Kidney (tissue), 14 donors: ENCODE results near the gene LIMS2. TPM values are rescaled to one million over a fixed set of nuclear protein-coding genes. Genes with fewer than 3 reads are reported as not detected.

Experiments used
- DNase-seq, 5 donors: peaks; one replicate each; pipeline ENCODE4 v3.0.0-alpha.2; 2013 to 2020
- FAIRE-seq: peaks from 2 replicates; lab custom pipeline; 2012; peaks lifted over from hg19 to GRCh38; lab: Jason Lieb, UNC
- H3K27ac ChIP-seq, 2 donors: one replicate each; pipeline ENCODE4 v1.7.0; 2013; ENCODE audit warnings: low read depth in 2 of 2, low read length in 2 of 2, inconsistent platforms in 1 of 2
- H3K27me3 ChIP-seq: one replicate; pipeline ENCODE4 v1.7.1; 2013; ENCODE audit warnings: low read length, inconsistent platforms; ENCODE audit not compliant: control insufficient read depth, insufficient read depth
- H3K36me3 ChIP-seq, 3 donors: one replicate each; pipeline versions ENCODE4 v1.7.0 to v1.7.1; 2013; ENCODE audit warnings: low read length in 3 of 3, control low read depth in 1 of 3, inconsistent platforms in 1 of 3; ENCODE audit not compliant: insufficient read depth in 3 of 3, control insufficient read depth in 2 of 3
- H3K4me1 ChIP-seq, 3 donors: one replicate each; pipeline versions ENCODE4 v1.7.0 to v1.7.1; 2013; ENCODE audit warnings: low read length in 3 of 3, inconsistent platforms in 1 of 3, low read depth in 1 of 3; ENCODE audit not compliant: control insufficient read depth in 2 of 3, insufficient read depth in 2 of 3
- H3K4me3 ChIP-seq, 3 donors: one replicate each; pipeline versions ENCODE4 v1.7.0 to v1.8.1; 2013; ENCODE audit warnings: low read length in 3 of 3, control low read depth in 1 of 3, inconsistent platforms in 1 of 3
- H3K9ac ChIP-seq, 3 donors: one replicate each; pipeline versions ENCODE4 v1.7.0 to v1.7.1; 2013; ENCODE audit warnings: low read length in 3 of 3, control low read depth in 1 of 3, inconsistent platforms in 1 of 3
- H3K9me3 ChIP-seq, 3 donors: one replicate each; pipeline versions ENCODE4 v1.7.0 to v1.7.1; 2013; ENCODE audit warnings: low read length in 3 of 3, control low read depth in 1 of 3, inconsistent platforms in 1 of 3; ENCODE audit not compliant: control insufficient read depth in 2 of 3, insufficient read depth in 1 of 3
- CTCF ChIP-seq: IDR thresholded peaks from 3 replicates; pipeline ENCODE4 v1.5.1; 2012; ENCODE audit warnings: mild to moderate bottlenecking, moderate library complexity, borderline replicate concordance; ENCODE audit not compliant: insufficient read depth; ENCODE audit errors: extremely low read depth
- intact Hi-C: fragments of 100-400 bp; cut with DNase I; formaldehyde crosslinking; loops from one replicate; pipeline ENCODE4 v1.11.1; 2022
- polyA plus RNA-seq: library from polyadenylated mRNA; stranded (reverse); fragments of 350-450 nt; fragmentation: Illumina TruSeq; extraction: RNeasy Lipid Tissue Mini Kit (QIAGEN cat#74804); gene quantifications from one replicate; pipeline ENCODE4 v1.2.3, GENCODE V29; 2014; ENCODE audit warnings: low read depth, low replicate concordance; ENCODE audit not compliant: insufficient read depth
- total RNA-seq: library from RNA; stranded (reverse); fragmentation: NEBNext Ultra II Directional; extraction: Animal tissue kit (Norgen Biotek cat#: 25700); gene quantifications from one replicate; pipeline ENCODE4 v1.2.1, GENCODE V29; 2021
- donor health status: control.
- donor health status: control.
- donor health status: control.
- donor health status: control.
- donor health status: control.
- donor health status: DM: yes; HTN: yes; CAD: no.
- donor health status: Normal renal cell carcinoma (clear cell type).

LIMS2 gene
- total and polyA plus RNA-seq, 2 donors from 2014 or later = 101 to 107 TPM

- H3K4me1 ChIP-seq = no peaks in the 10 kb centered on the region
- no peak overlapping the region for H3K27ac ChIP-seq
- no peak for TF ChIP-seq CTCF
- H3K9me3 ChIP-seq = no peaks in the 10 kb centered on the region
- intact Hi-C loops = no loop called here
- peaks cover 0 to 20% (median 7%) of the 10 kb centered on the region in 3 donors for H3K36me3 ChIP-seq
- H3K4me3 ChIP-seq = no peak overlapping the region
- FAIRE-seq (no peak), DNase-seq (no peak)
- H3K9ac ChIP-seq = no peak overlapping the region
- H3K27me3 ChIP-seq = no peaks in the 10 kb centered on the region
Measured at GRCh38 chr2:127715778-127716449, 40.6 kb upstream of the LIMS2 start.

GRCh38 chr2:127713562-127713961 lies 38.2 kb upstream of the LIMS2 start:
- FAIRE-seq (no peak), DNase-seq (no peak)
- intact Hi-C loops = no loop called here
- Histone ChIP-seq H3K9me3 (no peaks in the 10 kb centered on the region), H3K4me3 (no peak overlapping the region), H3K36me3 (peaks cover 3 to 15% (median 15%) of the 10 kb centered on the region in 3 donors), H3K27ac (no peak overlapping the region), H3K9ac (no peak overlapping the region), H3K4me1 (no peaks in the 10 kb centered on the region), H3K27me3 (no peaks in the 10 kb centered on the region)
- no peak for TF ChIP-seq CTCF

GRCh38 chr2:127712999-127713398 lies 37.7 kb upstream of the LIMS2 start:
- no peaks in the 10 kb centered on the region for H3K27me3 ChIP-seq
- no peaks in the 10 kb centered on the region for H3K9me3 ChIP-seq
- no peak overlapping the region for H3K9ac ChIP-seq
- H3K36me3 ChIP-seq = peaks cover 6 to 20% (median 19%) of the 10 kb centered on the region in 3 donors
- no peak for DNase-seq
- no peak overlapping the region for H3K4me3 ChIP-seq
- intact Hi-C loops = no loop called here
- FAIRE-seq = no peak
- H3K27ac ChIP-seq = no peak overlapping the region
- no peak for TF ChIP-seq CTCF
- no peaks in the 10 kb centered on the region for H3K4me1 ChIP-seq
